Stimulated activated CD4-positive, alpha-beta T cell treated with anti-CD3 and anti-CD28 coated beads, Interleukin-1b, Interleukin-23, amount 100 ng/mL, for 48 hours (primary cell): ENCODE results near the gene PRSS38.

Experiments
- DNase-seq: peaks from one replicate; pipeline ENCODE4 v3.0.0-alpha.2; 2020

Gene PRSS38

GRCh38 chr1:227887697-227888403 is 72.4 kb downstream of the PRSS38 start:
- peak; percentile 24 for DNase-seq

GRCh38 chr1:227888404-227889046 is 73.0 kb downstream of the PRSS38 start:
- DNase-seq = no peak

- no peak for DNase-seq
These were observed 73.8 kb downstream of the PRSS38 start for GRCh38 chr1:227889047-227889862.

- DNase-seq = no peak
These were observed 74.5 kb downstream of the PRSS38 start for GRCh38 chr1:227889863-227890405.

- DNase-seq = no peak
These were observed 75.2 kb downstream of the PRSS38 start for GRCh38 chr1:227890451-227891222.

- DNase-seq = no peak
These were observed 75.9 kb downstream of the PRSS38 start for GRCh38 chr1:227891223-227891954.

- DNase-seq = no peak
These were observed 76.5 kb downstream of the PRSS38 start for GRCh38 chr1:227891955-227892488.

GRCh38 chr1:227892489-227893299 is 77.2 kb downstream of the PRSS38 start:
- DNase-seq = no peak

- no peak for DNase-seq
These were observed 77.9 kb downstream of the PRSS38 start for GRCh38 chr1:227893300-227893948.

- DNase-seq = no peak
These were observed 78.7 kb downstream of the PRSS38 start for GRCh38 chr1:227893949-227894721.

GRCh38 chr1:227894831-227895451 is 79.5 kb downstream of the PRSS38 start:
- no peak for DNase-seq
